ENCODE measurements around the gene MYH11.
A peak's percentile ranks its signal among the peaks of the same experiment; 100 is the strongest.

The MYH11 gene

DNA sequence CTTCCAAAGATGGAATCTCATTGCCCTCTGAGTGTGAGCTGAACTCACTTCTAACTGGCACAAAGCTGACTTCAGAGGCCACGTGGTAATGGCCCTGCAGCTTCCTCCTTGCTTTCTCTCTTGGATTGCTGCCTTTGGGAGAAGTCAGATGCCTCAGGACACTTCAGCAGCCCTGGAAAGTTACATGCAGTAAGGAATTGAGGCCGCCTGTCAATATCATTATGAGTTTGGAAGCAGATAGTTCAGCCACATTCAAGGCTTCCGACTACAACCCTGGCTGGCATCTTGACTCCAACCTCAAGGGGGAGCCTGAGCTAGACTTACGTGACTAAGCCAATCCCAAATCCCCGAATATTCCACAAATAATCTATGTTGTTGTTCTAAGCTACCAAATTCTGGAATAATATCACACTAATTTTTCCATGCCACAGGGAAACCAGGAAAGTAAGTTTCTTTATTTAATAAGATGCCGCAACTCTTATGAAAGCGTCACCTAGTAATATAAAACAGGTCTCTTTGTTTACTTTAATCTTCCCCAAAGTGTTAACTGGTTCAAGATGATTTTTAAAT, 18.0 kb upstream of the MYH11 start:
- FAIRE-seq (peak; percentile 24), DNase-seq (ENCODE audit: insufficient read length) (no peak)
- TF ChIP-seq TAF1 (IDR thresholded peaks at IDR 0.05; ENCODE audit: borderline replicate concordance, low read depth, low read length) (no peak), POLR2AphosphoS5 (IDR thresholded peaks at IDR 0.05; ENCODE audit: low read depth, low read length) (no peak), POLR2A (IDR thresholded peaks at IDR 0.05; ENCODE audit: low read depth, low read length) (no peak)

DNA sequence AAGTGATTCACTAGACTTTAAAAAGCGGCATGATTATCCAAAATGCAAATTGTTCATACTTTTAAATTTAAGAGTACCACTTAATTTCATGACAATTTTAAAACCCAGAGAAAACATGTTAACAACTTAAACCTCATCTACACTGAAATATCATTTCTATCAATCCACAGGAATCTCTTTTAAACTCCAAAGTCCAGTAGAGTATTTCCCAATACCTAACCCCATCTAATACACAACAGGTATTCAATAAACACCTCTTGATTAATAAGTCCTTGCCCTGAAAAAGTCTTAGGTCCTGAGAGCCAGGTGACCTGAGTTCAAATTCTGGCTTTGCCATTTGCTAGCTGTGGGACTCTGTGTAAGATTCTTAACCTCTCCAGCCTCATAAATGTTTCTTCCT, 16.9 kb upstream of the MYH11 start:
- TF ChIP-seq POLR2AphosphoS5 (IDR thresholded peaks at IDR 0.05; ENCODE audit: low read depth, low read length) (no peak), TAF1 (IDR thresholded peaks at IDR 0.05; ENCODE audit: borderline replicate concordance, low read depth, low read length) (no peak), POLR2A (IDR thresholded peaks at IDR 0.05; ENCODE audit: low read depth, low read length) (no peak)

DNA sequence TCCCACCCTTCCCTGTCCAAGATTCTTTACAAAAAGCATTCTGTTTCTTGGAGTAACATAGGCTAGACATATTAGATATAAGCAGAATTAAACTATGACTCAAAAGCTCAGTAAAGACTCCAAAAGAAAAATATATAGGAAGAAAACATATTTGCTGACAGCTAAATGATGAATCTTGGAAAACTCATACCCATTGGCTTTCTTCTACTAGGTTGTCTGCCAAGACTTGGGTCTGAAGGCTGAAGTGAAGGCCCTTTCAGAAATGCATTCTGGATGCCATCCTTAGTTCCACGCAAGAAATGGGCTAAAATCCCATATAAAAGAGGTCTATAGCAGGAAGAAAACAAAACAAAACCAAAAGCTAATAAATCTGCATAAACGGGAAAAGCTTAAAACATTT, 16.5 kb upstream of the MYH11 start:
- TF ChIP-seq TAF1 (IDR thresholded peaks at IDR 0.05; ENCODE audit: borderline replicate concordance, low read depth, low read length) (no peak), POLR2A (IDR thresholded peaks at IDR 0.05; ENCODE audit: low read depth, low read length) (no peak), POLR2AphosphoS5 (IDR thresholded peaks at IDR 0.05; ENCODE audit: low read depth, low read length) (no peak)
- FAIRE-seq = no peak
- DNase-seq (ENCODE audit: insufficient read length) = no peak

More for the DNA sequence above, 16.9 kb upstream of the MYH11 start:
- DNase-seq (ENCODE audit: insufficient read length) (no peak), FAIRE-seq (no peak)

DNA sequence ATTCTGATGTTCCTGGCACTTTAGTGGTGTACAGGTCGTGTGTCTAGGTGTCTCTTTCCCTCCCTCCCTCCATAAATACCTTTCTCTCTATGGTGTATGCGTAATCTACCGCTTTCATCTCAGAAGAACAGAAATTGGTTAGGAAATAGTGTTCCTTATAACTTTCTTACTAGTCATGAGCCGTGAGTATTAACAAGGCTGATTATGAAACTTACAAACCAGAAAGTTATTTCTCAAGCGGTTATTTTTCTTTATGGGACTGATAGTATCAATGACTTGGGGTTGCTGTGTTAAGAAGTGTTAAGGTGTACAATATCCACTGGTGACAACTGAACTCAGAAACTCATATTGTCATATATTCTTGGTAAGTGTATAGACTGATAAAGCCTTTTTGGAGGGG, 13.2 kb upstream of the MYH11 start:
- TF ChIP-seq POLR2A (IDR thresholded peaks at IDR 0.05; ENCODE audit: low read depth, low read length) = no peak
- no peak for TF ChIP-seq POLR2AphosphoS5 (IDR thresholded peaks at IDR 0.05; ENCODE audit: low read depth, low read length)
- TF ChIP-seq TAF1 (IDR thresholded peaks at IDR 0.05; ENCODE audit: borderline replicate concordance, low read depth, low read length) = no peak
- FAIRE-seq (no peak), DNase-seq (ENCODE audit: insufficient read length) (no peak)

DNA sequence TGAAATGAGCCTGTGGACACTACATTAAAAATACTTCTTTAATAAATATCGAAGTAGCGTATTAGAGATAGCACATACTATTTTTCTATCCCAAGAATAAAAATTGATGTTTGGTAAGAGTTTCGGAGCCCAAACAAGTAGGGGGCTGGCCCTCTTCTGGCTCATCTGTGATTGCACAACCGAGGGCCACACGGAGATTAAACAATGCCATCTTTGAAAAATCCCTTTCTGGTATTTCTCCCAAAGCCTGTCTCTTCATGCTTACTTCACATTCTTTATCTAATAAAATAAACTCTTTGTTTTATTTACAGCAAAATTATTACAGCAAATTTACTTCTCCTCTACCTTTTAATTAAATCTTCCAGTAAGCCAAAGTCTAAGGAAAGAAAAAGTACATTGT, 9.6 kb upstream of the MYH11 start:
- no peak for FAIRE-seq
- DNase-seq (ENCODE audit: insufficient read length) = no peak
- TF ChIP-seq POLR2A (IDR thresholded peaks at IDR 0.05; ENCODE audit: low read depth, low read length) (no peak), POLR2AphosphoS5 (IDR thresholded peaks at IDR 0.05; ENCODE audit: low read depth, low read length) (no peak), TAF1 (IDR thresholded peaks at IDR 0.05; ENCODE audit: borderline replicate concordance, low read depth, low read length) (no peak)

DNA sequence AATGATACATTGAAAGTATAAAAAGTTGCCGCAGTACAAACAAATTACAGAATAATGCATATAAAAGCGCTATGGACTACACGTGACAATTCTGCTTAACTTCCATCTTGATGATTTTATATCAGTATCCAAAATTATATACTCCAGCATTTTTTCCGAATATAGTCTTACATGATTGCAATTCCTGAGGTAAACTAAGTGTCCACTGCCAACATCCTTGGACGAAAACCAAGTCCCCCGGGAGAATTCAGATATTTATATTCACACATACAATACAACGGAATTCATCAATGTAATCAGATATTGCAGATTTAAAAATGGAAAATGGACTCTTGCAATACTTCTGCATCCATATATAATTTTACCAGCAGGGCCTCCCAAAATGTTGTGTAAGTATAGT, 8.9 kb upstream of the MYH11 start:
- no peak for DNase-seq (ENCODE audit: insufficient read length)
- no peak for TF ChIP-seq TAF1 (IDR thresholded peaks at IDR 0.05; ENCODE audit: borderline replicate concordance, low read depth, low read length)
- TF ChIP-seq POLR2A (IDR thresholded peaks at IDR 0.05; ENCODE audit: low read depth, low read length) = no peak
- no peak for TF ChIP-seq POLR2AphosphoS5 (IDR thresholded peaks at IDR 0.05; ENCODE audit: low read depth, low read length)
- no peak for FAIRE-seq

DNA sequence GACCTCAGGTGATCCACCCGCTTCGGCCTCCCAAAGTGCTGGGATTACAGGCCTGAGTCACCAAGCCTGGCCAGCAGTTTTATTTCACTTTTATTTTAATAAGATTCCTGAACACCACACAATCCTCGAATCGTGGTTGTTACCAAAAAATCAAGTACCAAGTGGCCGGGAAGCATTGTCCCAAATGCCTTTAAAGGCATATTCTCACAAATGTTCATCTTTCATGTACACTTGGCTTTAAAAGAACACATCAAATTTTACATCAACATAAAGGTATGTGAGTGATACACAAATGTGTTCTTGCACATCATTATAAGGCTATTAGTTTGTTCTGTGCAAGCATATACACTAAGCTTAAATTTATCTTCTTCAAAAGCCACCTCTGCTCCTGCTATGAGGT, 8.1 kb upstream of the MYH11 start:
- FAIRE-seq = no peak
- no peak for TF ChIP-seq POLR2A (IDR thresholded peaks at IDR 0.05; ENCODE audit: low read depth, low read length)
- no peak for TF ChIP-seq POLR2AphosphoS5 (IDR thresholded peaks at IDR 0.05; ENCODE audit: low read depth, low read length)
- no peak for TF ChIP-seq TAF1 (IDR thresholded peaks at IDR 0.05; ENCODE audit: borderline replicate concordance, low read depth, low read length)

DNA sequence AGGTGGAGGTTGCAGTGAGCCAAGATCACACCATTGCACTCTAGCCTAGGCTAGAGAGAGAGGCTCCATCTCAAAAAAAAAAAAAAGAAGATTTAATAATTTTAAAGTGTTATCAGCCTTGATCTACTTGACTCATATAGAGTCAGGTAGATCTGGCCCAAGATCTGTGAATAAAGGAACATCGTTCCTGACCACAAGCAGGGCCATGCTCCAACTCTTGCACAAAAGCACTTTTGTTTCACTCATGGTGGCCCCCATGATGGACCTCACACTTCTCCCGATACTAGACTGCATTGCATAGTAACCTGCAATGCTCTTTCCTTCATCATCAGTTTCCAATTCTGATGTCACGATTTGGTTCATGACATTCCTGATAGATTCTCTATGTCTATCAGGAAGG, 5.2 kb upstream of the MYH11 start:
- no peak for DNase-seq (ENCODE audit: insufficient read length)
- no peak for FAIRE-seq
- no peak for TF ChIP-seq POLR2A (IDR thresholded peaks at IDR 0.05; ENCODE audit: low read depth, low read length)
- TF ChIP-seq TAF1 (IDR thresholded peaks at IDR 0.05; ENCODE audit: borderline replicate concordance, low read depth, low read length) = no peak
- no peak for TF ChIP-seq POLR2AphosphoS5 (IDR thresholded peaks at IDR 0.05; ENCODE audit: low read depth, low read length)

More for the DNA sequence above, 8.1 kb upstream of the MYH11 start:
- no peak for DNase-seq (ENCODE audit: insufficient read length)

DNA sequence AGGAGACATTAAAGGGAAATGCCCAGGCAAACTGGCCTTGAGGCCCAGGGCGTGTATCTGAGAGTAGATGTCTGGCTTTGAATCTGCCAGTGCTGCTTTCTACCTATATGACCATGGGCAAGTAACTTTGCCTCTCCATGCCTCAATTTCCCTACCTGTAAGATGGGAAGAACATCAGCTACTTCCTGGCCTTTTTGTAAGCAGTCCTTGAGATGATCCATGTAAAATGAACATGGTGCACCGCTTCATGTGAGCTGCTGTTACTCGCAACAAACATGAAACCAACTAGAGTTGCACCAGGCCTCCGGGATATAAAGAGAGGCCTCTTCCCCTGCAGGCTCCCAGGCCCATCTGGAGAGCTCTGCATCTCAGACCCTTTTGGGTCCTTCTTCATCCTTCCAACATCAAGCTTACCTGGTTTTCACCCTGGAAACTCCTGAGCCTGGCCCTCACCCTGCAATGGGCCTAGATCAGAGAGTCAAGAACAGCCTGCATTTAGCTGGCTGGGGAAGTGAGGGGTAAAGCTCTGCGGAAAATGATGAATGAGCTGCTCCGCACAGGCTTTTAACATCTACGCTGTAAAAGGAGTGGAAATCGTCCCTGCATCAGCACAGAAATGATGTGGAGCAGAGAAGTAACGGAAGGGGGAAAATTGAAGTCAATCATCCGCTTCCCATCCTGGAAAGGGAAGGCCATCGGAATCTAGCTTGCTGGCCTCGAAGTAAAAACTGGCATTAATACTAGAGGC, 2.3 kb upstream of the MYH11 start:
- TF ChIP-seq TAF1 (IDR thresholded peaks at IDR 0.05; ENCODE audit: borderline replicate concordance, low read depth, low read length) (no peak), POLR2AphosphoS5 (IDR thresholded peaks at IDR 0.05; ENCODE audit: low read depth, low read length) (no peak), POLR2A (IDR thresholded peaks at IDR 0.05; ENCODE audit: low read depth, low read length) (no peak)
- no peak for DNase-seq (ENCODE audit: insufficient read length)
- FAIRE-seq = no peak

DNA sequence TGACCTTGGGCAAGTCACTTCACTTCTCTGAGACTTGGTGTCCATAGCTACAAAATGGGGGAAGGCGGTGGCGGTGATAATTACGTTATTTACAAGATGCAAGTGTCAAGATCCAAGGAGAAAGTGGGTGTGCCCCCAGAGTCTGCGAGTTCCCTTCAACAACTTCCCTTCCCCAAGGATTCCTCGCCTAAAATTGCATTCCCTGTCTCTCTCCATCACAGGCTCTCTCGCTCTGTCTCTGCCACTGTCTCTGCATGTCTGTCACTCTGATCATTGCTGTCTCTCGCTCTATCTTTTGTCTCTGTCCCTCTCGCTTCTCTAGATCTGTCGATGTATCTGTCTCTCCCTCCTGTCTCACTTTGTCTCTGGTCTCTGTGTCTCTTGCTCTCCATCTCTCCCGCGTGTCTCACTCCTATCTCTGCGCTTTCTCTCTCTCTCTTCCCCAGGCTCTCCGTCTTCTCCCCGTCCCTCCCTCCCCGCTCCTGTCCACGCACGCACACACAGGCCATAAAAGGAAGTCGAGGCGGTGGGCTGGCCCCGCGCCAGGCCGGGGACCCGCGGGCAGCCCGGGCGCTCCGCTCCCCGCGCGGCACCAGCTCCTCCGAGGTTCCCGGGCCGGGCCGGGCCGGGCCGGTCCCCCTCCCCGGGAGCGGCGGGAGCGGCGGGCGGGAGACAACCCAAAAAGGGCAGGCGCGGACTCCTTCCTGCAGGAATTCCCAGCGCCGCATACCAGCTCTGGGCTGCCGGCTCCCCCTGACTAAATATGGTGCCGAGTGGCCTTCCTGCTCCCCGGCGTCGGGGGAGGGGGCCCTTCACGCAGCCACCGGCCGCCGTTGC, 1.1 kb upstream of the MYH11 start:
- TF ChIP-seq POLR2A (IDR thresholded peaks at IDR 0.05; ENCODE audit: low read depth, low read length) (no peak), POLR2AphosphoS5 (IDR thresholded peaks at IDR 0.05; ENCODE audit: low read depth, low read length) (no peak), TAF1 (IDR thresholded peaks at IDR 0.05; ENCODE audit: borderline replicate concordance, low read depth, low read length) (no peak)
- FAIRE-seq (no peak), DNase-seq (ENCODE audit: insufficient read length) (no peak)

DNA sequence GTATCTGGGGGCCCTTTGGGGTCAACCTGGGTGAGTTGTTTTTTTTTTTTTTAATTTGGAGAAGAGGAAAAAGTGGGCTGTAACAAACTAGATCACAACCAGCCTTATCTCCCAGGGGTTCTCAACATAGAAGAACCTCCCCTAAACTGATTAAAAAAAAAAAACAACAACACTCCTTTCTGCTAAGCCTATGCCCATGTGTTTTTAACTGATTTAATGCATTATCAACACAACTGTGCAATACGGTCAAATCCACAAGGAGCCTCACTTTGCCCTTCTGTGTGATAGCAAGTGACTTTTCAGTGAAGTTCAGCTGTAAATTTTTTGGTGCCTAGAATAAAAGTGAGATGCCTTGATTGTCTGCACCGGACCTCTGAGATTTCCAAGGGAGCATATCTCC, 646 bp downstream of the MYH11 start:
- TF ChIP-seq POLR2A (IDR thresholded peaks at IDR 0.05; ENCODE audit: low read depth, low read length) (no peak), TAF1 (IDR thresholded peaks at IDR 0.05; ENCODE audit: borderline replicate concordance, low read depth, low read length) (no peak), POLR2AphosphoS5 (IDR thresholded peaks at IDR 0.05; ENCODE audit: low read depth, low read length) (no peak)
- FAIRE-seq (no peak), DNase-seq (ENCODE audit: insufficient read length) (no peak)
